ENCODE measurements around the gene SNX19.

The SNX19 gene

GRCh38 chr11:130839981-130840666 lies 76.2 kb downstream of the SNX19 start:
- H3K4me3 ChIP-seq (ENCODE audit: control insufficient read depth, low read depth, low read length), result no peak overlapping the region
- TF ChIP-seq, protein P1, sequence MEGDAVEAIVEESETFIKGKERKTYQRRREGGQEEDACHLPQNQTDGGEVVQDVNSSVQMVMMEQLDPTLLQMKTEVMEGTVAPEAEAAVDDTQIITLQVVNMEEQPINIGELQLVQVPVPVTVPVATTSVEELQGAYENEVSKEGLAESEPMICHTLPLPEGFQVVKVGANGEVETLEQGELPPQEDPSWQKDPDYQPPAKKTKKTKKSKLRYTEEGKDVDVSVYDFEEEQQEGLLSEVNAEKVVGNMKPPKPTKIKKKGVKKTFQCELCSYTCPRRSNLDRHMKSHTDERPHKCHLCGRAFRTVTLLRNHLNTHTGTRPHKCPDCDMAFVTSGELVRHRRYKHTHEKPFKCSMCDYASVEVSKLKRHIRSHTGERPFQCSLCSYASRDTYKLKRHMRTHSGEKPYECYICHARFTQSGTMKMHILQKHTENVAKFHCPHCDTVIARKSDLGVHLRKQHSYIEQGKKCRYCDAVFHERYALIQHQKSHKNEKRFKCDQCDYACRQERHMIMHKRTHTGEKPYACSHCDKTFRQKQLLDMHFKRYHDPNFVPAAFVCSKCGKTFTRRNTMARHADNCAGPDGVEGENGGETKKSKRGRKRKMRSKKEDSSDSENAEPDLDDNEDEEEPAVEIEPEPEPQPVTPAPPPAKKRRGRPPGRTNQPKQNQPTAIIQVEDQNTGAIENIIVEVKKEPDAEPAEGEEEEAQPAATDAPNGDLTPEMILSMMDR (IDR thresholded peaks at IDR 0.05; ENCODE audit: control insufficient read depth, insufficient read depth, low read depth, low read length, missing control alignments), result no peak
- DNase-seq (ENCODE audit: low read depth), result no peak

DNA sequence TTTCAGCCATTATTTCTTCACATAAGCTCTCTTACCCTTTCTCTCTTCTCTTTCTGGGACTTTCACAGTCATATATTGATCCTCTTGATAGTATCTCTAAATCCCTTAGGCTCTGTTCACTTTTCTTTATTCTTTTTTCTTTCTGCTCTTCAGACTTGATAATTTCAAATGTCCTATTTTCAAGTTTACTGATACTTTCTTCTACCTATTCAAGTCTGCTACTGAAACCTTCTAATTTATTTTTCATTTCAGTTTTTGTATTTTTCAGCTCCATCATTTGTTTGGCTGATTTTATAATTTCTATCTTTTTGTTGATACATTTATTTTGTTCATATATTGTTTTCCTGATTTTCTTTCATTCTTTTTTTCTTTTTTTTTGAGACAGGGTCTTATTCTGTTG lies 79.1 kb downstream of the SNX19 start:
- no peak overlapping the region for H3K4me3 ChIP-seq (ENCODE audit: control insufficient read depth, low read depth, low read length)
- TF ChIP-seq, protein P1 (IDR thresholded peaks at IDR 0.05; ENCODE audit: control insufficient read depth, insufficient read depth, low read depth, low read length, missing control alignments), result no peak
- DNase-seq (ENCODE audit: low read depth), result no peak

GRCh38 chr11:130834886-130835285 lies 81.4 kb downstream of the SNX19 start:
- H3K4me3 ChIP-seq (ENCODE audit: control insufficient read depth, low read depth, low read length), result no peak overlapping the region
- TF ChIP-seq, protein P1 (IDR thresholded peaks at IDR 0.05; ENCODE audit: control insufficient read depth, insufficient read depth, low read depth, low read length, missing control alignments), result no peak
- DNase-seq (ENCODE audit: low read depth), result no peak

GRCh38 chr11:130832566-130833425 lies 83.5 kb downstream of the SNX19 start:
- H3K4me3 ChIP-seq (ENCODE audit: control insufficient read depth, low read depth, low read length), result no peak overlapping the region
- TF ChIP-seq, protein P1 (IDR thresholded peaks at IDR 0.05; ENCODE audit: control insufficient read depth, insufficient read depth, low read depth, low read length, missing control alignments), result no peak
- DNase-seq (ENCODE audit: low read depth), result no peak

DNA sequence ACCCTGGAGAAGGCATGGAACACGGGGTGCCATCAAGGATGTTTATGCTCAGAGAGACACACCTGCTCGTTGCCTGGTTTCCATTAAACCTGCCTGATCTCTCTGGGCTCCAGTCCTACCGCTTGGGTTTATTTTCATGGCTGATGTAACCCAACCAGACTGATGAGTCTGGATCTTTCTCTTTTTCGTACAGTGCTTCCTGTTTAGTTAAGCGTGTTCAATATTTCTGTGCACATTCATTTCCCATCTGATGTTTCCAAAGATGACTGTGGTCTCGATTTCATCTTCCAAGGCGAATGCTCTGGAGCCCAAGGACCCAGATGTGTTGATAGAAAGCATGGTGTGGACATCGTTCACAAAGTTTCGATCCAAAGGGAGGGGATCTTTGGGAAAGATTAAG lies 84.3 kb downstream of the SNX19 start:
- DNase-seq (ENCODE audit: low read depth), result no peak
- H3K4me3 ChIP-seq (ENCODE audit: control insufficient read depth, low read depth, low read length), result no peak overlapping the region
- TF ChIP-seq, protein P1 (IDR thresholded peaks at IDR 0.05; ENCODE audit: control insufficient read depth, insufficient read depth, low read depth, low read length, missing control alignments), result no peak

- no peak for DNase-seq (ENCODE audit: low read depth)
- TF ChIP-seq, protein P1 (IDR thresholded peaks at IDR 0.05; ENCODE audit: control insufficient read depth, insufficient read depth, low read depth, low read length, missing control alignments), result no peak
- H3K4me3 ChIP-seq (ENCODE audit: control insufficient read depth, low read depth, low read length), result no peak overlapping the region
Observed at GRCh38 chr11:130831506-130831905, 84.8 kb downstream of the SNX19 start.
